ENCODE measurements around the gene B3GALT5.
A peak's percentile ranks its signal among the peaks of the same experiment; 100 is the strongest.

The B3GALT5 gene

GRCh38 chr21:39707316-39707715 lies 94.6 kb downstream of the B3GALT5 start:
- no peak for DNase-seq

GRCh38 chr21:39710866-39711265 lies 98.1 kb downstream of the B3GALT5 start:
- no peak for DNase-seq

- no peak for DNase-seq
Observed at GRCh38 chr21:39712273-39712672, 99.5 kb downstream of the B3GALT5 start.

- no peak for DNase-seq
Observed at GRCh38 chr21:39712976-39713375, 100.2 kb downstream of the B3GALT5 start.

GRCh38 chr21:39713905-39714304 lies 101.2 kb downstream of the B3GALT5 start:
- DNase-seq, result no peak

GRCh38 chr21:39714331-39714730 lies 101.6 kb downstream of the B3GALT5 start:
- DNase-seq, result no peak

GRCh38 chr21:39715804-39716397 lies 103.2 kb downstream of the B3GALT5 start:
- peak; percentile 47 for DNase-seq

- DNase-seq, result no peak
Observed at GRCh38 chr21:39720126-39720778, 107.5 kb downstream of the B3GALT5 start.

- no peak for DNase-seq
Observed at GRCh38 chr21:39721885-39722284, 109.1 kb downstream of the B3GALT5 start.

All from activated CD4-positive, alpha-beta T cell treated with anti-CD3 and anti-CD28 coated beads, Interleukin-2, Interleukin-6, amounts not matched to agents 100 ng/mL and 50 ng/mL, durations not matched to agents 16 hours and 8 hours (primary cell).